ENCODE measurements around the gene PML.

DNA sequence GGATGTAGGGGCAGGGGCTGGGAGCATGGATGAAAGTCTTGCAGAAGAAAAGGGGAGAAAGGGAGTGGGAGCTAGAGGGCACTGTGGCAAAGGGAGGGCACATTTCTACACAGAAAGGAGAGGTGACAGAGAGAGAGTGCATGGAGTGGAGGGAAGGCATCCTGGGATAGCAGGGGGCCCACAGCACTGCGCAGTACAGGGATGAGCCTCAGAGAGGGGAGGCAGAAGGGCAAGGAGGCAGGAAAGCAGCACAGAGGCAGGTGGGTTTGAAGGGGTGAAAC, 7.8 kb upstream of the PML start:
- TF ChIP-seq EZH2phosphoT487 (IDR thresholded peaks at IDR 0.05; ENCODE audit: borderline replicate concordance) (no peak), CTCF (conservative IDR thresholded peaks at IDR 0.05; ENCODE audit: low read length) (peak; percentile 25; the same call in 1 of the 2 replicates)

Data from Loucy (cell line).